Hematopoietic multipotent progenitor cell treated with erythropoietin and hydrocortisone succinate and interleukin-3 and kit ligand, for 17 days (in vitro differentiated cells): Measurements from ENCODE around the gene EMSY.

Experiments
- DNase-seq: peaks from one replicate; pipeline ENCODE4 v3.0.0-alpha.2; 2015; ENCODE audit warnings: low spot score

The EMSY gene

GRCh38 chr11:76459299-76459698 is 14.5 kb downstream of the EMSY start:
- no peak for DNase-seq

GRCh38 chr11:76459846-76460245 is 15.0 kb downstream of the EMSY start:
- no peak for DNase-seq

- DNase-seq = no peak
Observed at GRCh38 chr11:76462317-76462716, 17.5 kb downstream of the EMSY start.

GRCh38 chr11:76465701-76466100 is 20.9 kb downstream of the EMSY start:
- DNase-seq = no peak

GRCh38 chr11:76466666-76467065 is 21.8 kb downstream of the EMSY start:
- no peak for DNase-seq

GRCh38 chr11:76469141-76469540 is 24.3 kb downstream of the EMSY start:
- no peak for DNase-seq

- no peak for DNase-seq
Observed at GRCh38 chr11:76471382-76471781, 26.6 kb downstream of the EMSY start.

- no peak for DNase-seq
Observed at GRCh38 chr11:76480241-76480640, 35.4 kb downstream of the EMSY start.

GRCh38 chr11:76491644-76492043 is 46.8 kb downstream of the EMSY start:
- no peak for DNase-seq

- no peak for DNase-seq
Observed at GRCh38 chr11:76493040-76493439, 48.2 kb downstream of the EMSY start.

GRCh38 chr11:76493626-76494539 is 49.1 kb downstream of the EMSY start:
- no peak for DNase-seq

- DNase-seq = no peak
Observed at GRCh38 chr11:76495019-76495418, 50.2 kb downstream of the EMSY start.

- no peak for DNase-seq
Observed at GRCh38 chr11:76496174-76496573, 51.4 kb downstream of the EMSY start.

GRCh38 chr11:76501526-76502202 is 56.8 kb downstream of the EMSY start:
- no peak for DNase-seq

- no peak for DNase-seq
Observed at GRCh38 chr11:76506833-76507232, 62.0 kb downstream of the EMSY start.

- DNase-seq = no peak
Observed at GRCh38 chr11:76510060-76511047, 65.5 kb downstream of the EMSY start.

GRCh38 chr11:76512851-76513653 is 68.2 kb downstream of the EMSY start:
- DNase-seq = no peak

GRCh38 chr11:76513654-76514034 is 68.8 kb downstream of the EMSY start:
- DNase-seq = no peak

GRCh38 chr11:76515494-76515893 is 70.7 kb downstream of the EMSY start:
- DNase-seq = no peak

- DNase-seq = no peak
Observed at GRCh38 chr11:76523147-76523546, 78.3 kb downstream of the EMSY start.

- no peak for DNase-seq
Observed at GRCh38 chr11:76523786-76524436, 79.1 kb downstream of the EMSY start.
